Stimulated activated CD4-positive, alpha-beta T cell treated with anti-CD3 and anti-CD28 coated beads, Interleukin-1b, Interleukin-23, amount 100 ng/mL, for 48 hours (primary cell): ENCODE measurements around the gene PKN1.
"Not testable (repeated sequence)": the region's sequence is repeated elsewhere in the genome, so short reads cannot be mapped to it uniquely, and the experiment has no call there.

Experiments
- DNase-seq: peaks from one replicate; pipeline ENCODE4 v3.0.0-alpha.2; 2020

The PKN1 gene

GRCh38 chr19:14433554-14434501, 722 bp downstream of the PKN1 start:
- no peak for DNase-seq

- DNase-seq = peak; percentile 42
Measured at GRCh38 chr19:14434543-14435319, 1.6 kb downstream of the PKN1 start.

DNA sequence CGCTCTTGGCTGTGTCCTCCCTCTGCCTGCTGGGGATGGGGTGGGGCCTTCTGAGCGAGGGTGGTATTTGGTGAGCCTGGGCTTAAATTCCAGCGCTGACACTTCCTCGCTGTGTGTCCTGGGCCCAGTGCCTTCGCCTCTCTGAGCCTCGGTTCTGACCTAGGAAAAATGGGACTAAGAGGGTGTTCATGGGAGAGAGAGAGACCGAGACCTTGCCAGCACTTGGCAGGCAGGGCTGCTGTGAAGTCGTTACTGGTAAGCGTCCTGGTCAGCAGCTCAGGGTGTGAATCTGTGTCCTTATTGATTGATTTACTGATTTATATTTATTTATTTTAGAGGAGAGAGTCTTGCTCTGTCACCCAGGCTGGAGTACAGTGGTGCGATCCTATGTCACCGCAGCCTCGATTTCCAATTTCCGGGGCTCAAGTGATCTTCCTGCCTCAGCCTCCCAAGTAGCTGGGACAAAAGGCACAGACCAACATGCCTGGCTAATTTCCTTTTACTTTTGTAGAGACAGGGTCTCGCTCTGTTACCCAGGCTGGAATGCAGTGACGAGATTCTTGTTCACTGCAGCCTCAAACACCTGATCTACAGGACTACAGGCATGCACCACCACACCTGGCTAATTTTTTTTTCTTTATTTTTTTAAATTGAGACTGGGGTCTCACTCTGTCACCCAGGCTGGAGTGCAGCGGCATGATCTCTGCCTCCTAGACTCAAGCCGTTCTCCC, 2.4 kb downstream of the PKN1 start:
- no peak for DNase-seq

DNA sequence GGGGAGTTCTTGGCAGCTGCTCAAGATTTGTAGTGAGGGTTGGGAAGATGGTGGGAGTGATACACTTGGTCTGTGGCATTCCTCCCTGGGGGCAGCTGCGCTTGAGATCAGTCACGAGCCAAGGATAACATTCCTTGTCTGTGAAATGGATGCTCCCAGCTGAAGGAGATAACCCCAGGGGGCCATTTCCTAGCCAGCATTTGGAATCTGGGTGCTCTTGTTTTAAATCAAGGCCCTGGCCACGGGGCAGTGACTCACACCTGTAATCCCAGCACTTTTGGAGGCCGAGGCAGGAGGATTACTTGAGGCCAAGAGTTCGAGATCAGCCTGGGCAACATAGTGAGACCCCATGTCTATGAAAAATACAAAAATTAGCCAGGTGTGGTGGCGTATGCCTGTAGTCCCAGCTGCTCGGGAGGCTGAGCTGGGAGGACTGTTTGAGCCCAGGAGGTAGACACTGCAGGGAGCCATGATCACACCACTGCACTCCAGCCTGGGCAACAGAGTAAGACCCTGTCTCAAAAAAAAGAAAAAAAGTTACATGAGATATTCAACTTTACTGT, 4.6 kb downstream of the PKN1 start:
- no peak for DNase-seq

GRCh38 chr19:14439014-14439413, 5.9 kb downstream of the PKN1 start:
- no peak for DNase-seq

DNA sequence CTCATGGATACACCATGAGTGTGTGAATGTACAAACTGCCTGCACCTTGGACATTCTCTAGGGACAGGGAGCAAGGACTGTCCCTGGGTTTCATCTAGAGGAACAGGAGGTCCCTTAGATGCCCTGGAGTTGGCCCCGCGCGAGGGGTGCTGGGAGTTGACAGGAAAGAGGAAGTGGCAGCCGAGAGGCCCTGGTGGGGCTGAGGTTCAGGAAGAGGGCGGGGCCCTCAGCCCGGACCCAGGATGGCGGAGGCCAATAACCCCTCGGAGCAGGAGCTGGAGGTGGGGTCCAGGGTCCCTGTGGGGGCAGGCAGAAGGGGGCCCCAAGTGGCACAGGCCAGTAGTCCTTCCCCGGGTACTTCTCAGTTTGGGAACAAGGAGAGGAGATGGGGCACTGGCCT, 6.9 kb downstream of the PKN1 start:
- DNase-seq = peak; percentile 79

DNA sequence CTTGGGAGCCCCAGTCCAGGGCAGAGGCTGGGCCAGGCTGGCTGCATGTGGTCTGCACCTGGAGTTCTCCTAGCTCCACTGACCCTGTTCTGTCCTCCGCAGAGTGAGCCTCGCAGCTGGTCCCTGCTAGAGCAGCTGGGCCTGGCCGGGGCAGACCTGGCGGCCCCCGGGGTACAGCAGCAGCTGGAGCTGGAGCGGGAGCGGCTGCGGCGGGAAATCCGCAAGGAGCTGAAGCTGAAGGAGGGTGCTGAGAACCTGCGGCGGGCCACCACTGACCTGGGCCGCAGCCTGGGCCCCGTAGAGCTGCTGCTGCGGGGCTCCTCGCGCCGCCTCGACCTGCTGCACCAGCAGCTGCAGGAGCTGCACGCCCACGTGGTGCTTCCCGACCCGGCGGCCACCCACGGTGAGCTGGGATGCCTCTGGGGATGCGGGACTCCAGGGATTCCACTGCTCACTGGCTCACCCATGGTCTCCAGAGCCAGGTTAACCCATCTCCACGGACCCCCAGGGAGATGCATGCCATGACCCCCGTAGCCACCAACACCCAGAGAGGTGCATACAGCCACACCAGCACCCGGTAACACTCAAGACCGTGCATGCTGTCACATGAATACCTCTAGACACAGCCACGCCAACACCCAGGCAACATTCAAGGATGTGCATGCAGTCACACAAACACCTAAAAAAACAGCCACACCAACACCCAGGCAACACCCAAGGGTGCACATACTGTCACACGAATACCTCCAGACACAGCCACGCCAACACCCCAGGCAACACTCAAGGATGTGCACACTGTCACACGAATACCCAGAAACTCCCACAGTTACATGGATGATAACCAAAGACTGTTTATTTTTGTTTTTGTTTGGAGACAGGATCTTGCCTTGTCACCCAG, 8.2 kb downstream of the PKN1 start:
- DNase-seq = no peak

DNA sequence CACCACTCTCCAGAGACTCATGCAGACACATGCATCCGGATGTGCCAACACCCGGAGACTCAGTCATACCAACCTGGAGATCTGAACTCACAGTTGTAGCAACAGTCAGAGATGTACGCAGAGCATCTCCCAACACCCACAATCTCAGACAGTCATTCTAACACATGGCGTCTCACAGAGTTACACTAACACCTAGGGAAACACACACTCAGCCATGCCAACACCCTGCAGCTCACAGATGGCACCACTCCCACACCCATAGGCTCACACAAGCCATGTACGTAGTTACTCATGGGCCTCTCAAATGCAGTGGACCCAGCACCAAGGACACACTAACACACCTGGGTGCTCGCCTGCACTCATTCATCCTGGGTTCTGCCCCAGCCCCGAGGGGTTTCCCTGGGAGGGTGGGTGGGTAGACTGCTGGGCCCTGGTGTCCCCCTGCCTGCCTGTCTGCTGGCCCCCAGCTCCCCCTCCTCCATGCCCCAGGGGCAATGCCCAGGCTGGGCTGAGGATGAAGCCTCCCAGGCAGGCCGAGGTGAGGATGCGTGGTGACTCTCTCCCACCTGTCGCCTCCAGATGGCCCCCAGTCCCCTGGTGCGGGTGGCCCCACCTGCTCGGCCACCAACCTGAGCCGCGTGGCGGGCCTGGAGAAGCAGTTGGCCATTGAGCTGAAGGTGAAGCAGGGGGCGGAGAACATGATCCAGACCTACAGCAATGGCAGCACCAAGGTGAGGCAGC, 10.0 kb downstream of the PKN1 start:
- DNase-seq = no peak

DNA sequence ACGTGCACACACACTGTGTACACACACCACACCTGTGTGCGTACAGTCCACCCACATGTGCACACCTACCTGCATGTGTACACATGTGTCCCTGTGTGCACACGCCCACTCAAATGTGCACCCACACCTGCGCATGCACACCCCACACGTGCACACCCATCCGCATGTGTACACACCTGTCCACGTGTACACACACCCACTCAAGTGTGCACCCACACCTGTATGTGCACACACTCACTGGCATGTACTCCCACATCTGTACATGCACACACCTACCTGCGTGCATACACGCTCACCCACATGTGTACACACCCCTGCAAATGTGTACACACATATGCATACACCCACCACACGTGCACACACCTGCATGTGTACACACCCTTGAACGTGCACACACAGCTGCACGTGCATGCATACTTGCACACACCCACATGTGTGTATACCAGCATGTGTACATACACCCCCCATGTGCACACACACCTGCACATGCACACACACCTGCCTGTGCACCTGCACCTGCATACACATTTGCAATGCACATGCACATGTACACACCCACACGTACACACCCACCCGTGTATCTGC, 10.6 kb downstream of the PKN1 start:
- DNase-seq = no peak

- no peak for DNase-seq
Measured at GRCh38 chr19:14446336-14447036, 13.4 kb downstream of the PKN1 start.

DNA sequence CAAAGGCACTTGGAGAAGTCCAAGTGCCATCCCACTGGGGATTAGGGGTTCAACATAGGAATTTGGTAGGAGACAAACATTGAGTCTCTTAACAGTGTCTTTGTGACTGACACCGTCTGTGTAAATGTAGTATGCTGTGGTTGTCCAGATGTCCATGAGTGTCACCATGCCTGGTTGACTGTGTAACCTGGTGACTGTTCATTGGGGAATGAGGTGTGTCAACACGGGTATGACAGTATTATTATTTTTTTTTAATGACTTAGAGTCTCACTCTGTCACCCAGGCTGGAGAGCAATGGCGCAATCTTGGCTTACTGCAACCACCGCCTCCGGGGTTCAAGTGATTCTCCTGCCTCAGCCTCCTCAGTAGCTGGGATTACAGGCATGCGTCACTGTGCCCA, 16.2 kb downstream of the PKN1 start:
- no peak for DNase-seq

GRCh38 chr19:14450168-14450874, 17.2 kb downstream of the PKN1 start:
- peak; percentile 89 for DNase-seq

DNA sequence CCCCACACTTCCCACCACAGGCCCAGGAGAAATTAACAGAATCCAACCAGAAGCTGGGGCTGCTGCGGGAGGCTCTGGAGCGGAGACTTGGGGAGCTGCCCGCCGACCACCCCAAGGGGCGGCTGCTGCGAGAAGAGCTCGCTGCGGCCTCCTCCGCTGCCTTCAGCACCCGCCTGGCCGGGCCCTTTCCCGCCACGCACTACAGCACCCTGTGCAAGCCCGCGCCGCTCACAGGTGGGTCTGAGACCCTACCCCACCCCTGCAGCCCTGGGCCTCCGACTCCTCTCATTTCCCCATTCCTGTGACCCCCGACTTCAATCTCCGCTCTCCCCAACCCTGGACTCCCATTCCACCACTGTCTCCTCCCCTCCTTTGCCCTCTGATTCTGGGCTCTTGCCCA, 17.8 kb downstream of the PKN1 start:
- no peak for DNase-seq

- DNase-seq = not testable (repeated sequence)
Measured at GRCh38 chr19:14452303-14452702, 19.2 kb downstream of the PKN1 start.

DNA sequence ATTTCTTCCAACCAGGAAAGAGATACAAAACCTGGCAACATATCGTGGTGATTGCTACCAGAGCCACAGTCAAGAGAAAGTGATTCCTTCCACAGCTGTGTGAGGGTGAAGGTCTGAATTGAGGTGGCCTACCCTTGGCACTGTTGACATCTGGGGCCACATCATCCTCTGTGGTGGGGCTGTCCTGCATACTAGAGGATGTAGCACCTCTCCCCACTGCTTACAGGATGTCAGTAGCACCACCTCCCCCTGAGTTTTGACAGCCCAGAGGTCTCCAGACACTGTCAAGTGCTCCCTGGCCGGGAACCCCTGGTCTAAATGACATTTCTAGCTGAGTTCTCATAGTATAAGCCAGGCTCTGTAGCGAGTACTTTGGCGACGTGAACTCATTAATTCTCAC, 26.6 kb downstream of the PKN1 start:
- DNase-seq = no peak

DNA sequence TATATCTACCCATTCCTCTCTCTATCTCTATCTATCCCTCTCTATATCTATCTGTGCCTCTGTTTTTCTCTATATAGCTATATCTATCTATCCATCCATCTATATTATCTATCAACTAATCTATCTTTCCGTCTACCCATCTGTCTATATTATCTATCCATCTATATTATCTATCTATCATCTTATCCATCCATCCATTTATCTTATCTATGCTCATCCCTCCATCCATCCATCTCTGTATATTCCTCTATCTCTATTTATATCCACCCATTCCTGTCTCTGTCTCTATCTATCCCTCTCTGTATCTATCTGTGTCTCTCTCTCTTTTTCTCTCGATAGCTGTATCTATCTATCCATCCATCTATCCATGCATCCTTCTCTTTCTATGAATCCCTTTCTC, 27.8 kb downstream of the PKN1 start:
- no peak for DNase-seq

DNA sequence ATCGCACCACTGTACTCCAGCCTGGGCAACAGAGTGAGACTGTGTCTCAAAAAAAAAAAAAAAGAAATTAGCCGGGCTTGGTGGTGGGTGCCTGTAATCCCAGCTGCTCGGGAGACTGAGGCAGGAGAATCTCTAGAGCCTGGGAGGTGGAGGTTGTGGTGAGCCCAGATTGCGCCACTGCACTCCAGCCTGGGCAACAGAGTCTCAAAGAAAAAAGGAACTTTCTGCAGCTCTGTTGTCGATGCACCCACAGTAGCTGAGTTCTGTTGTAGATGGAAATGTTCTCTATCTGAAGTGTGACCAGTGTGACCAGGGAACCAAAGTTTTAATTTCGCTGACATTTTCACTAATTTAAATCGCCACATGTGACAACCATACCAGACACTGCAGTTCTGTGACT, 29.3 kb downstream of the PKN1 start:
- not testable (repeated sequence) for DNase-seq

GRCh38 chr19:14463747-14464146, 30.6 kb downstream of the PKN1 start:
- no peak for DNase-seq

DNA sequence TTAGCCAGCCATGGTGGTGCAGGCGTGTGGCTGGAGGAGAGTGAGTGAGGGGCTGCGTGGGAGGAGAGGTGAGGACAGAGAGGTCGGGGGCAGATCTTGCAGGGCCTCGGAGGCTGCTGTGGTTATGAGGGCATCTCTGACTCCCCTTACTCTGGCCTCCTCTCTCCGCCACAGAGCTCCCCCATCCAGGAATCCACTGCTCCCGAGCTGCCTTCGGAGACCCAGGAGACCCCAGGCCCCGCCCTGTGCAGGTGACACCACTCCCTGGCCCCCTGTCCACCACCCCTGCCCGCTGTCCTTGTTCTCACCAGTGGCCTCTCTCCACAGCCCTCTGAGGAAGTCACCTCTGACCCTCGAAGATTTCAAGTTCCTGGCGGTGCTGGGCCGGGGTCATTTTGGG, 34.3 kb downstream of the PKN1 start:
- DNase-seq = no peak
